ENCODE data around the gene MALSU1.

The MALSU1 gene

GRCh38 chr7:23337374-23337773, 38.2 kb downstream of the MALSU1 start:
- no peak for DNase-seq

DNA sequence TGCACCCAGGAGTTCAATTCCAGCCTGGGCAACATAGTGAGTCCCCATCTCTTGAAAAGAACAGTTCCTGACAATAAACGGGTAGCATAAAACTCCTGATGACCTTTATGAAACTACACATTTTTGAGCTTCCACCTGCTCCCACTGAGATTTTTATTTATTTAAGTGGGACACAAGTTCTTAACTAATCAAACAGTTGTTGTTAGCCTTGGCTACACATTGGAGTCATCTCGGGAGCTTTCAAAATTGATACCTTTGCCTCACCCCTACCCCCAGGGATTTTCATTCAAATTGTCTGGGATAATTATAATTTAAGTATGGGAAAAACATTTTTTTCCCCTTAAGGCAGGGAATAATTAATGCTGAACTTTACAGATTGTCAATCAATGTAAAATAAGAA, 39.3 kb downstream of the MALSU1 start:
- DNase-seq = no peak

GRCh38 chr7:23338863-23339262, 39.7 kb downstream of the MALSU1 start:
- DNase-seq = no peak

DNA sequence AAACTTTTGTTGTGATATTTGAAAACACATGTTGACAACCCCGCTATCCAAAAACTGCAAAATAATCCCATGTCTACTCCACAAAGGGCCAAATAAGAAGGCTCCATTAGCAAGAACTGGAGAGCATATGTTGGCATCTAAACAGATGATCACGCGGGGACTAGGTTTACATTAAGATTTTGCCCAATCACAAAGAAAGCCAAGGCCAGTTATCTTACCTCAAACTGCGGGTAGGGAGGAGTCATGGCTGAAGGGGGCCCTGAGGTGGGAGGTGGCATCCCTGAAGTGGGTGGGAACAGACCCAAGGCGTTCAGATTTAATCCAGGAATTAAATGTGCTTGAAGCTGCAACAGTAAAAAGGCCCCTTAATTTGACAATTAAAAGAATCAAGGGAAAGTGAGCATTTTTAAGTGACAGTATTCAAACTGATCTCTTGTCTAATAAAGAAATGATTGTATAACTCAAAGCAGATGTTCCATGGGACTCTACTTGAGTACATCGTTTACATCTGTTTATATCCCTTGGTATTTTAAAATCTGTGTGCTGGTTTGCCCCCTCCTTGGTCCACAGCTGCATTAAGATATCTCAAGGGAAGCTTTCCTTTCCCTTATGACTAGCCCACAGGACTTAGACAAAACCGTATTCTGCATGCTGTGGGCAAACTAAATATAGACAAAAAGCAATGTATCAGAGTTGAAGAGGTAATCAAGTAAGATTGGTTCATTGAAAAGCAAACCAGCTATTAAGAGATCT, 42.9 kb downstream of the MALSU1 start:
- DNase-seq = no peak

DNA sequence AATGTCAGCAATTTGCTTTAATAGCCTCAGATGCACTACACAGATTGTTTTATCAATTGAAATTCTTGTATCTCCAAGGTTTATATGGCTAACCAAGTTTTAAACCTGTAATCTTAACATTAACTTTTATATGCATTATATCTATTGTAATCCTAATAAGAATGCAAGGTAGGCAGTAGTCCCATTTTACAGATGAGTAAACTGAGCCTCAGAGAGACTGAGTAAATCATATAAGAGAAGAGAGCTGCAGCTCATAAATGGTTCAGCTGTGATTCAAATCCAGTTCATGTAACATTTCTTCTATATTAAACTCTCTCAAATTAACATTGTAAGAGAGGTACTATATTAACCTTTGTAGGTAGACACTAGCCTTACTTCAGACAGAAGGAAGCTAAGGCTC, 44.0 kb downstream of the MALSU1 start:
- DNase-seq = no peak

GRCh38 chr7:23343806-23344475, 44.8 kb downstream of the MALSU1 start:
- no peak for DNase-seq

DNA sequence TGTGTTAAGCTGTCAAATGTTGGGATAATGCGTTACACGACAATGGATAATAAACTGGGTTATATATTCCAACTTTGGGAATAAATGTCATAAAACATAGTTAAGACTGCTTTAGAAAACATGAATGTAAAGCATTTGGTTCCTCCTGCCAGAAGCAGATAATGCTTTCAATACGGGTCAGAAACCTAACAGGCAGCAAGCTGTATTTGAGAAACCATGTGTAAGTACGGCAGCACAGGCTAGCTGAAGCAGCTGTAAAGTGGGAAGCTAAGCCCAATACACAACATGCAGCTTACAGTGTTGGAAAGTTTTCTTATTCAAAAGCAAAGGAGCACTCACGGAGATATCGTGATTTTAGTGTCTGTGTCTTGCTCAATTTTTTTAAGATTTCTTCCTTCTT, 46.5 kb downstream of the MALSU1 start:
- DNase-seq = no peak

DNA sequence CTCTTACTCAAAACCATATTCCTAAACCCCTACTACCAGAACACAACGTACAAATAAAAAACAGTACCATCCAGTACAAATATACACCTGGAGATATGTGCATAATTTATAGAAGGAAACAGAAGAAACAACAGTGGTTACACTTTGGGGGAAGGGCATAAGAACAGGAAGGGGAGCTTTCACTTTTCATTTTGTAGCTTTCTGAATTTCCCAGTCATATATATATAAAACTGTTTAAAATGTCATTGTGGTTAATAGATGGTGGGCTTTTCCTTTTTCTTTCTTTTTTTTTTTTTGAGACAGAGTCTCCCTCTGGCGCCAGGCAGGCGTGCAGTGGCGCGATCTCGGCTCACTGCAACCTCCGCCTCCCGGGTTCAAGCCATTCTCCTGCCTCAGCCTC, 47.2 kb downstream of the MALSU1 start:
- no peak for DNase-seq

GRCh38 chr7:23347033-23347681, 48.0 kb downstream of the MALSU1 start:
- DNase-seq = no peak

- no peak for DNase-seq
These were observed 48.6 kb downstream of the MALSU1 start for GRCh38 chr7:23347682-23348180.

GRCh38 chr7:23349484-23350157, 50.5 kb downstream of the MALSU1 start:
- no peak for DNase-seq

- DNase-seq = no peak
These were observed 51.3 kb downstream of the MALSU1 start for GRCh38 chr7:23350466-23350865.

GRCh38 chr7:23353172-23353571, 54.0 kb downstream of the MALSU1 start:
- no peak for DNase-seq

DNA sequence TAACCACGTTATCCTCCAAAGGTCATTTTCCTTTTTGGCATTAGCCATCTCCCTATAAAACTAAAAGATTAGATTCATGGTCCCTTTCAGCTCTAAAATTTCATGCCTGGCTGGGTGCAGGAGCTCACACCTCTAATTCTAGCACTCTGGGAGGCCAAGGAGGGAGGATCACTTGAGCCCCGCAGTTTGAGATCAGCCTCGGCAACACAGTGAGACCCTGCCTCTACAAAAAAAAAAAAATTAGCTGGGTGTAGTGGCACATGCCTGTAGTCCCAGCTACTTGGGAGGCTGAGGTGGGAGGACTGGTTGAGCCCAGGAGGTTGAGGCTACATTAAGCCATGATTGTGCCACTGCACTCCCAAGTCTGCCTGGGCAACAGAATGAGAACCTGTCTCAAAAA, 57.0 kb downstream of the MALSU1 start:
- no peak for DNase-seq

DNA sequence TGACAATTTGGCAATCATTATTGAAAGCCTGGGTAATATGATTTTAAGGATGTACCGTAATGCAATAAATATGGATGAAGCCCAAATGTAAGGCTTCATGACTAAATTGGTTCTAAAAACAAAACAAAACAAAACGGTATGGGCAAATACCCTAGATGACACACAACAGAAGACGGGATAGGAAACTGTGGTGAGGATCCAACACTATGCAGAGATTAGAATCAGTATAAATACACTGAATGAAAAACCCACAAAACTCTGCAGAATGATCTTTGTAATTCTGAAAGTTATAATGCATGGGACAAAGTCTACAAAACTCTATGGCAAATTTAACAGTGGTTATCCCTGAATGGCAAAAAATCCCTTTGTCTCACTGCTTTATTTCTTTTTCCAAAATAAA, 57.6 kb downstream of the MALSU1 start:
- DNase-seq = no peak

DNA sequence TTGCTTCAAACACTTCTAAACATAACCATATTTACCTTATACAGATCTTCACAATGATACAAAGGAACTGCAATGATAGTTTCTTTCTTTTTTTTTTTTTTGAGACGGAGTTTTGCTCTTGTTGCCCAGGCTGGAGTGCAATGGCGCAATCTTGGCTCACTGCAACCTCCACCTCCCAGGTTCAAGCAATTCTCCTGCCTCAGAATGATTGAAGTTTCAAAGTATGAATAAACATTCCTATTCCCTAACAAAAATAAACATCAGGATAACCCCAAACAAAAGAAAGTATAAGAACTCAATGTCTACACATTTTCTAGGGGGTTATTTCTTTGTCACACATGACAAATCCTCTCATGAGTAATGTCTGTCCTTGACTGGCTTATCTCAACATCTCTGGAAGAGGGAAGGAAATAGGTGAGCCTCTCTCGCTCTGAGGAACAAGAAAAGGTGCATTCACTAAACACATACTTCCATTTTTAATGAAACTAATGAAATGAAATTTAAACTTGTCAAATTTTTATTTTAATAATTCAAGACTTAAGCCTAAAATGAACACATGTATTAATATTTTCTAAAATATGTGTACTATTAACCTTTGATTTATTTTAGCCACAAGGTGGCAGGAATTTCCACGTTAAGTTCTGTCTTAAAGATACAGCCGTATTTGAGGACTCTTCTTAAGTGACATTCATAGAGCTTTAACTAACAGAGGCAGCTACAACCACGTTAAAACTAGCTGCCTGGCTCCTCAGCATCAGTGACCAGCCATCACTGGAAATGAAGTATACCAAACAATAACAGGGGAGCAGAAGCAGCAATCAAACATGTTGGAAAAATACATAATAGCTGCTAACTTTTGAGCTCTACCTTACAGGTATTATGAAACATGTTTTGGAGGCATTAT, 58.3 kb downstream of the MALSU1 start:
- DNase-seq = peak; percentile 29

- DNase-seq = no peak
These were observed 59.1 kb downstream of the MALSU1 start for GRCh38 chr7:23358152-23358674.

All from NCI-H748 treated with DMSO at 0.1 percent for 48 hours (cell line).